ENCODE measurements around the gene ATF6. TPM values are rescaled to one million over a fixed set of nuclear protein-coding genes. Genes with fewer than 3 reads are reported as not detected.

ATF6 gene
- total RNA-seq, 1 donor from 2014 or later, result 38.6 TPM

DNA sequence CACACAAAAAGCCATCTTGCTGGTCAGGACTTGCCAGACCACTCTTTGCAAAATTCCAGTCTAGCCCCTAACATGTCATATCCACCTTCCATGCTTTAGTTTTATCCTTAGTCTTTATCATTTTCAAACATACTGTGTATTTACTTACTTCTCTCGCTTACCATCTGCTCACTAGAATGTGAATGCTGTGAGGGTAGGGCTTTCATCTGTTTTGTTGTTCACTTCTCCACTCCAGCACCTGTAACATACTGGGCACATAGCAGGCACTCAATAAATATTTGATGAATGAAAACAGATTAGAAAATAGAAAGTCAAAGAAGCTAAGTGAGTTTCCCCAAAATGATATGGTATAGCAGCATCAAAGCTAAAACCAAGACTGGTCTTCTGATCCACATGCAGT lies 177.6 kb downstream of the ATF6 start:
- DNase-seq (ENCODE audit: low read depth), result no peak
- Histone ChIP-seq H3K27me3 (ENCODE audit: control insufficient read depth, insufficient read depth, low read length) (no peaks in the 10 kb centered on the region), H3K36me3 (ENCODE audit: control insufficient read depth, insufficient read depth, low read length) (no peaks in the 10 kb centered on the region), H3K4me3 (ENCODE audit: low read depth, low read length) (no peak overlapping the region)
- TF ChIP-seq, protein P1, sequence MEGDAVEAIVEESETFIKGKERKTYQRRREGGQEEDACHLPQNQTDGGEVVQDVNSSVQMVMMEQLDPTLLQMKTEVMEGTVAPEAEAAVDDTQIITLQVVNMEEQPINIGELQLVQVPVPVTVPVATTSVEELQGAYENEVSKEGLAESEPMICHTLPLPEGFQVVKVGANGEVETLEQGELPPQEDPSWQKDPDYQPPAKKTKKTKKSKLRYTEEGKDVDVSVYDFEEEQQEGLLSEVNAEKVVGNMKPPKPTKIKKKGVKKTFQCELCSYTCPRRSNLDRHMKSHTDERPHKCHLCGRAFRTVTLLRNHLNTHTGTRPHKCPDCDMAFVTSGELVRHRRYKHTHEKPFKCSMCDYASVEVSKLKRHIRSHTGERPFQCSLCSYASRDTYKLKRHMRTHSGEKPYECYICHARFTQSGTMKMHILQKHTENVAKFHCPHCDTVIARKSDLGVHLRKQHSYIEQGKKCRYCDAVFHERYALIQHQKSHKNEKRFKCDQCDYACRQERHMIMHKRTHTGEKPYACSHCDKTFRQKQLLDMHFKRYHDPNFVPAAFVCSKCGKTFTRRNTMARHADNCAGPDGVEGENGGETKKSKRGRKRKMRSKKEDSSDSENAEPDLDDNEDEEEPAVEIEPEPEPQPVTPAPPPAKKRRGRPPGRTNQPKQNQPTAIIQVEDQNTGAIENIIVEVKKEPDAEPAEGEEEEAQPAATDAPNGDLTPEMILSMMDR (IDR thresholded peaks at IDR 0.05; ENCODE audit: insufficient read depth, low read length, poor library complexity, severe bottlenecking), result no peak

DNA sequence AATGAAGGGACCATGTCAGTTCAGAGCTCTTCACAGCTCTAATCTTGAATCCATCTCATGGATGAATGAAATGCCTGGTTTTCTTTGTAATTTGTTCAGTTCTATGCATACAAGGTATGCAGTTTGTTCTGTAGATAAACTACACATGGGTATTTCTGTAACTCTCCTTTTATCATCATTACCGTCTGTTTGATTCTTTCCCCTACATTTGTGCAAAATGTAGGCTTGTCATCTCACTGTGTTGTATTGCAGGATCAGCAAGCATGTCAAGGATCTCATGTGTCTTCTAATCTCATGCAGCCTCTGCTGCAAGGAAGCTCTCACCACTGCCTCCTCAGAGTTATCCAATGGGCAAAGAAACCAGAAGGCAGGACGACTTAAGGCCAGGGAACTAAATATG lies 178.3 kb downstream of the ATF6 start:
- TF ChIP-seq, protein P1 (IDR thresholded peaks at IDR 0.05; ENCODE audit: insufficient read depth, low read length, poor library complexity, severe bottlenecking), result no peak
- DNase-seq (ENCODE audit: low read depth), result no peak
- no peaks in the 10 kb centered on the region for H3K27me3 ChIP-seq (ENCODE audit: control insufficient read depth, insufficient read depth, low read length)
- H3K4me3 ChIP-seq (ENCODE audit: low read depth, low read length), result no peak overlapping the region
- no peaks in the 10 kb centered on the region for H3K36me3 ChIP-seq (ENCODE audit: control insufficient read depth, insufficient read depth, low read length)

DNA sequence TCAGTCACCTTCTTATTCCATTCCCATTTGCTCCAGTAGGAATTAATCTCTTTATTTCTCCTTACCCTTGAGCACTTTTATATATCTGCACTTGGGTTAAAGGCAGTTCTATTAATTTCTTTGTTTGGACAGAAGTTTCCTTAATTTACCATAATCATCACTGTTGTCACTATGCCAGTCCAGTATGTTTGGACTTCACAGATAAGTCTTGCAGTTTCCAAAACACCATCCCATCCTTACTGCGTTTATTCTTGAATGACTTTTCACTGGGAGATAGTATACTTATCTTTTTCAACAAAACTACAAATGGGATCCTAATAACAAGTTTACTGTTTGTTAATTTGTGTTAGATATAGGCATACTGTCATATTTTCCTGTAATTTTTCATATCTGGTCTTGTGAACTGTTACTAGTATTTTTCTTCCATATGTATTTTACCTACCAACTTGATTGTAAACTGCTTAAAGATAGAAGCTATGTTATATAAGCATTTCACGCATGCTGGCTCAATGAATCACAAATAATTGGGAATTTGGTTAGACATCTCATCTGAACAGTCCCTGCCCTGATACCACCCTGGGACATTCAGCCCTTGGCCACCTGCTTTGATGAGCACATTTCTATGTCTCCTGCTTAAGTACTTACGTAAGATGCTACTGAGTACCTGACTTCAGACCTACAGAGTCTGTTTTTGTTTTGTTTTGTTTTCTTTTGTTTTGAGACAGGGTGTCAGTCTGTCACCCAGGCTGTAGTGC lies 179.4 kb downstream of the ATF6 start:
- Histone ChIP-seq H3K36me3 (ENCODE audit: control insufficient read depth, insufficient read depth, low read length) (no peaks in the 10 kb centered on the region), H3K4me3 (ENCODE audit: low read depth, low read length) (no peak overlapping the region), H3K27me3 (ENCODE audit: control insufficient read depth, insufficient read depth, low read length) (no peaks in the 10 kb centered on the region)
- no peak for DNase-seq (ENCODE audit: low read depth)
- TF ChIP-seq, protein P1 (IDR thresholded peaks at IDR 0.05; ENCODE audit: insufficient read depth, low read length, poor library complexity, severe bottlenecking), result no peak

DNA sequence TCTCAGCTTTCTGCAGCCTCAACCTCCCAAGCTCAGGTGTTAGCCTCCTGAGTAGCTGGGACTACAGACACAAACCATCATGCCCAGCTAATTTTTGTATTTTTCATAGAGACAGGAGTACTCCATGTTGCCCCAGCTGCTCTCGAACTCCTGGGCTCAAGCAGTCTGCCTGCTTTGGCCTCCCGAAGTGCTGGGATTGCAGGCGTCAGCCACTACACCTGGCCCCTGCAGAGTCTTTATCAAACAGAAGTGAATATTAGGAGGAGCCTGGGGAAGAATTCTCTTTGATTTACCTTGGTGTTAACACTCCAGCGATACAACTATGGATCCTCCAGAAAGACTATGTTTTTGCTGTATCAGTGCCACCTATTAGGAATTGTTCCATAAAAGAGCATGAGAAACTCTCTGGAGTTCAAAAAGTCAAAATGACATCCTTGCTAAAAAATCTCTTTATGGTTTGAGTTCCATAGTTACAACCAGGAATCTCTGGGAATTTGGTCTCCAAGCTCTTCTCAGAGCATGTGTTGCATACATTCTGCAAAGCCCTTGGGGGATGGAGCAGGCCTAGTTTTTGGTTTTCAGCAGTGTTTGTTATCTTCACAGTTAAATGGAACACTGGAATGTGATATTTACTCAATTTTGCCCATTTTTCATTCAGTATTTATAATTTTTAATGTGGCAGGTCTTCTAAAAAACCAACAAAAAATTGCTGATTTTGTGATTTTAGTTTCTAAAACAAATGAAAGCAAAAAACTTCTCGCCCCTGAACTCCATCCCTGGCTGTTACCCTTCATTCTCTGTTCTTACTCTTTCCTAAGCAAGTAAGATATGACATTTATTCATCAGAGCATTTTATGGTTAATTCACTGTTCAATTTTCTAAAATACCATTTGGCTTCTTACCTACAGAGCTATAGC lies 180.2 kb downstream of the ATF6 start:
- no peaks in the 10 kb centered on the region for H3K36me3 ChIP-seq (ENCODE audit: control insufficient read depth, insufficient read depth, low read length)
- DNase-seq (ENCODE audit: low read depth), result no peak
- TF ChIP-seq, protein P1 (IDR thresholded peaks at IDR 0.05; ENCODE audit: insufficient read depth, low read length, poor library complexity, severe bottlenecking), result no peak
- H3K4me3 ChIP-seq (ENCODE audit: low read depth, low read length), result no peak overlapping the region
- no peaks in the 10 kb centered on the region for H3K27me3 ChIP-seq (ENCODE audit: control insufficient read depth, insufficient read depth, low read length)

DNA sequence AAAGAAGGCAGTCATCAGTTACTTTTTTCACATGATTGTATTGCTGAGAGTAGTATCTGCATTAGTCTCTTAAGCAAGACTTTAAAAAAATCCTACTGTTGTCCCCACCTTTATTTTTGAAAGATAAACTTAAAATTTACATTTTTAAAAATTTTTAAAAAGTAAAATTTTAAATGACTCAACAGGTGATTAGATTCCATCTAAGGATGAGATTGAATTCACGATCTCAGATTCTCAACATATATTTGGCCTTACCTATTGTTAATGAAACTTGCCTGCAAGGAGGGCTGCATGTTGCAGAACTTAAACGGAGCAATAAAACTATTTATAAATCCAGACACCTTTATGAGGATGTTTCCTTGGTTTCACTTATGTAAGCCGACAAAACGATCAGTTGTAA lies 182.3 kb downstream of the ATF6 start:
- TF ChIP-seq, protein P1 (IDR thresholded peaks at IDR 0.05; ENCODE audit: insufficient read depth, low read length, poor library complexity, severe bottlenecking), result no peak
- no peaks in the 10 kb centered on the region for H3K27me3 ChIP-seq (ENCODE audit: control insufficient read depth, insufficient read depth, low read length)
- H3K36me3 ChIP-seq (ENCODE audit: control insufficient read depth, insufficient read depth, low read length), result no peaks in the 10 kb centered on the region
- H3K4me3 ChIP-seq (ENCODE audit: low read depth, low read length), result no peak overlapping the region
- no peak for DNase-seq (ENCODE audit: low read depth)

Data from kidney epithelial cell (primary cell).